NCI-H1105 treated with DMSO at 0.1 percent for 48 hours (cell line): ENCODE data around the gene COPS3.

Experiments used
- DNase-seq: peaks from one replicate; lab custom pipeline; 2025; lab: John Stamatoyannopoulos, UW

COPS3 gene

DNA sequence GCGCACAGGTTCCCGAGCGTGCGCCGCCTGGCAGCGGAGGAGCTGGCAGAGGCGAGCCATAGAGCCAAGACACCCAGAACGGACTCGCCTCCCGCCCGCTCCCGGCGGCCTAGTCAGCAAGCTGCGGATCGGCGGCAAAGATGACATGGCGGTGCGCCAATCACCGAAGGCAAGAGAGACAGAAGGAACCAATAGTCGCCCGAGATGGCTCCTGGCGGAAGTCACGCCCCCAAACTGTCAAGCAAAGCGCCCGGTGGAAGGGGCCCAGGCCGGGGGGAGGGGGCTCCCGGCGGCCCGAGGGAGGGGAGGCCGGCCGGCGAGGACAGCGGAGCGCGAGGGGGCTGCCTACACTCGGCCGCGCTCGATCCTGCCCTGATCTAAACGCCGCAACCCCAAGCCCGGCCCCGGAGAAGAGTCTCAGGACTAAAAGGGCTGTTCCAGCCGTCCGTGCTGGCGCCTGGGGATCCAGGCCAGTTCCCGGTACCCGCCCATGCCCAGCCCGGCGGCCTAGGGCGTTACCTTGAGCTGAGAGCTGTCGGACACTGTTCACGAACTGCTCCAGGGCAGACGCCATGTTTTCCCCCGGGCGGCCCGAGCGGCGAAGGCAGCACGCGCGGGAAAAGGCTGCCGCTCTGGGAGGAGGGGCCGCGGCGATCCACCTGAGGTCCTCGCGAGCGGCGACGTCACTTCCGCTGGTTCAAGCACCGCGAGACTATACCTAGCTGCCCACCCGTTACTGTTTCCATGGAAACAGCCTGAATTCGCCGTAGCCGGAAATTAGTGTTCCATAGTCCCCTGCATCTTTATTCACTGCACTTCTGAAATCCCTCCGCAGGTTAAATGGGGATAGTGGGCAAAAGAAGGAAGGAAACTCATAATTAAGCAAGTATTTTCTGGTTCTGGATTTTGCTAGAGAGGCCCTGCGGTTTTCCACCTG is at the start of gene COPS3:
Gene COPS3 (minus strand): TSS at position 634 of the 937 bp plus-strand sequence. CDS start 60 bp downstream, at position 574.
- DNase-seq: peak; percentile 99

DNA sequence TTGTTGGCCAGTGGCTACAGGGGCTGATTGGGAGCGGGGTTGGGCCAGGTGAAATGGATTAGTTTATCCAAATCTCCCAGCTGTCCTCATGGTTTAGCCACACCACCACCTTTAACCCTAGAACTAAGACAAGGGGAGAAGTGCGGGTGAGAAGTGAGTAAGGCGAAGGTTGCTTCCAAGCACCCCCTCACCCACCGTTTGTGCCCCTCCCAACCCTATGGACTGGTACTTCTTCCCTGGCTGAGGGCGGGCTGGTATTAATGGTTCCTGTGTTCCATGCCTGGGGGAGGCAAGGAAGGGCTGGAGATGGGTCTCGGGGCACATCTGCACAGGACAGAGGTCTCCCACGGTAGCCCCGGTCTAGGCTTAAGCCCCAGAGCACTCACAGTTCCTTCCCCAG is 47.2 kb upstream of the COPS3 start:
- no peak for DNase-seq

DNA sequence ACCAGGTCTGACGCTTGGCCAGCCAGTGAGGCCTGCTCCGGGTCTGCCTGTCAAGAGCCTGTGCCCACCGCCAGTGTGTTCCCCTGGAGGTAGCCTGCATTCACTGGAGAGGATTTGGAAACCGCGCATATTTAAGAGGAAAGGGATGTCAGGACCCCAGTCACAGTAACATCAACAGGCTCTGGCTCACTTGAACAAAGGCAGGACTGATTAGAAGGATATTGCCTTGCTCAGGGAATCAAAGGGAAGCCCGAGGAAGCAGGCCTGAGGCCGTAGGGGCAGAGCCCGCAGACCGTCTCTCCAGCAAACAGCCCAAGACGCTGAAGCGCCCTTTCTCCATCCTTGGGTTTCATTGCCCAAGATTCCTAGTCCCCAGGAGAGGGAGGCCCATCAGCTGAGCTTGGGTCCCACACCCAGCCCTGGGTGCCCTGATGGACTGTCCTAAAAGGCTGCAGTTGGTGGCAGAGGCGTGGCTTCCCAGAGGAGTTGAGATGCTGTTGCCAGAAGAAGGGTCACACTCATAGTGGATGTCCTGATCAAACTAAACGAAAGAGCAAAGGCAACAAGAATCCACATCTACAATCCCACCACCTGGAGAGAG is 45.3 kb upstream of the COPS3 start:
- no peak for DNase-seq

DNA sequence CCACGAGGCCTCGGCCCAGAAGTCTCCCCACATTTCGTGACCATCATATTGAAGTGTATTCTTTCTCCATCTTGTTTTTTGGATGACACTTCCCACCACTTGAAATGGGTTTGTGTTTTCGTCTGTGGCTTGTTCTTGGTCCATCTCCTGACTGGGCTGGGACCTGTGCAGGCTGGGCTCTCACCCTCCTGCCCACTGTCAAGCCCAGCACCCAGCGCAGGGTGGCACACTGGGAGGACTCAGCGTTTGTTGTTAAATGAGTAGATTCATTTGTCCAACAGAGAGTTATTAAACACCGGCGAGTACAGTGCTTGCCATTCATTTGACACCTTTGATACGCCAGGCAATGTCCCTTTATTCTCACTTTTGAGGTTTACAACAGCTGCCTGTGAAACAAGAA is 44.8 kb upstream of the COPS3 start:
- no peak for DNase-seq

DNA sequence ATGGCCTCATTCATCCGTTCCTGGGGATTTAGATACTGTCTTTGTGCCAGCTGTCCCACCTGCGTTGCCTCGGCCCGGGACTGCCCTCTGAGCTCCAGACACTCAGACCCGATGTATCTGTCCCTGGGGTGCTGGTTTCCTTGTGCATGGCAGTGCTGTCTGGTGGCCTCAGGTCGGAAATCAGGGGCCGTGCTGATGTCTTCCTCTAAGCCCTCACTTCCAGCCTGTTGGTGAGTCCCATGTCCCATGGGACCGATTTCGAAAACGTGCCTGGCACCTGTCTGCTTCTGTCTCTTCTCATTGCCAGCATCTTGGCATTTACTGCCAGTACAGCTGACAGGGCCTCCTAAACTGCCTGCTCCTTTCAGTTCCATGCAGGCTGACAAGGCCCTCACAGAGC is 44.2 kb upstream of the COPS3 start:
- no peak for DNase-seq

DNA sequence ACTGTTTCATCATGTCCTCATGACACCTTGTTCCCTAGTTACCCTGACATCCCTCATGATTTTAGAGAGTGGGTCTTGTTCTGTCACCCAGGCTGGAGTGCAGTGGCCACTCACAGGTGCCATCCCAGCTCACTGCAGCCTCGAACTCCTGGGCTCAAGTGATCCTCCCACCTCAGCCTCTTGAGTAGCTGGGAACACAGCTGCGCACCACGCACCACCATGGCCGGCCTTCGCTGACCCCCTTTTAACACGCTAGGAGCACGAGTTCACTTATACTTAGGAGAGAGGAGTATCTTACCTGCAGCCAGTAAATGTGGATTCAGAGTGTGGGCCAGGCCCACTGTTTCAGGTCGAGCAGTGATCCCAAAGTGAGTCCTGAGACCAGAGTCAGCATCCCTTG is 43.6 kb upstream of the COPS3 start:
- no peak for DNase-seq

DNA sequence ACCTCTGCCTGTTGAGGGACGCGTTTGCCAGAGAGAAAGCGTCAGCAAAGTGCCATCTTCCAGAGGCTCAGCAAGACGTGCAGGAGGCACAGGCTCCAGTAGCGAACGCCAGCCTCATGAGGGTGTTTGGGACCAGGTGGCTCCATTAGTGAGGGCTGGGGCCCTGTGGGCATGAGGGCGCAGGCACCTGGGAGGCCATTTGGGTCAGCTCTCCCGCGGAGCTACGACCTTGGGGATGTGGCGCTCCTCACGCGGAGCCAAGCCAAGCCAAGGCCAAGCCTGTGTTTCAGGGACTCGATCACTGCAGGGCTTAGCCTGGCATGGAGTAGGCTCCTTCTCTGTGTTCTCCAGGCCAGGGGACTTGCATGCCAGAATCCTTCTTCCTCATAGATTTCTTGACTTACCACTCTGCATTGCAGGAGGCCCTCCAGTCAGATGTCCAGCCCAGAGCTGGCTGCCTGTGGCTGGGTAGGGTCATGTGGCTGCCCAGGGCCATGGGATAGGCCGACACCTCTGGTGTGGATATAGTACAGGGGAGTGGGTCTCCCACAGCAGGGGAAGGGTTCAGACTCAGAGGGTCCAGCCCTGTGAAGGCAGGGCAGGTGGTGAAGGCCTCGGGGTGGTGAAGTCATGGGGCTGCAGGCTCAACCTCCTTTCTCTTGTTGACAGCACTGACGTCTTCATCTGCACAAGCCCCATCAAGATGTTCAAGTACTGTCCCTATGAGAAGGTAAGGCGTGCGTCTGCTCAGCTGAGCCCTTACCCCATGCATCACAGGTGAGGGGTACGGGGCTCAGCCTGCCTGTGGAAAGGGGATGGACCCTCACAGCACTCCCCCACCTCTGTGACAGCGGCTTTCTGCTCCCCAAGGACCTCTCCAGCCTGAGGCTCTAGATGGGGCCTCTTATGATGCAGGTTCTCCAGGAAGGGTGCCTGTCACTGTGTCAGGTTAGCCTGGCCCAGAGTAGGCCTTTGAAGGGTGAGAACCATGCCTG is 41.8 kb upstream of the COPS3 start:
- no peak for DNase-seq

DNA sequence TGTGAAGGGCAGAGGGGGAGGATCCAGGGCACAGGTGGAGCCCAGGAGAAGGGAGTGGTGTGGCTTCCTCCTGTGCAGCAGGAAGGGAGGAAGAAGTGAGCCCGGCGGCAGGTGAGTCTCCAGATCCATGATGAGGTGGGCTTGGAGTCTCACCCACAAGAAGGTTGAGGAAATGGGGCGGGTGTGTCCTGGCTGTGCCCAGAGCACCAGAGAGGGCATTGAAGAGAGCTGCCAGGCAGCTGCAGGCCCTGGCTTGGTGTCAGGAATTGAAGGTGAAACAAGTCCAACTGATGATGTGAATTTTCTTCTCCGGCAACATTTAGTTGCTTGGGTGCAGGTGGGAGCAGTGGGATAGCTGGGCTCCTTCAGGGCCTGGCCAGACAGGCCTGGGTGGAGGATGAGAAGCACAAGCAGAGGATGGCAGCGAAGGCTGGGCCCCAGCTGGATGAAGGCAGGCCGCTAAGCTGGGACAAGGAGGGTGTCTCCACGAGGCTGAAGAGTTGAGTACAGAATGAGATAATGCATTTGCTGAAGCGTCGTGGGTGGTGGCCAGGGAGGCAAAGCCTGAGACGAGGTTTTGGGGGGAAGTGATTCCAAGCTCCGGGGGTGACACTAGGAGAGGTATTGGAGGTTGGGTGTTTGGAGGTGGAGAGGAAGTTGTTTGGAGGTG is 40.4 kb upstream of the COPS3 start:
- no peak for DNase-seq

DNA sequence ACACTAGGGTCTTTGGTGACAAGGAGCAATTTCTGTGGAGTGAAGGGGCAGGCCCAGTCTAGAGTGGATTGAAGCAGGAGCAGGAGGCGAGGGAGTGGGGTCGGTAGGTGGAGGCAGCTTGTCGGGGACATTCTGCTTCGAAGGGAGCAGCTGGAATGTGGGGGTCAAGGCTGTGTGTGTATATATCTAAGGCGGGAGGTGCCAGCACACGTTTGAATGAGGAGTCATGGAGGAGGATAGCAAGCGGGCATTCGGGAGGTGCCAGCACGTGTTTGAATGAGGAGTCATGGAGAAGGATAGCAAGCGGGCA is 39.8 kb upstream of the COPS3 start:
- DNase-seq: no peak

DNA sequence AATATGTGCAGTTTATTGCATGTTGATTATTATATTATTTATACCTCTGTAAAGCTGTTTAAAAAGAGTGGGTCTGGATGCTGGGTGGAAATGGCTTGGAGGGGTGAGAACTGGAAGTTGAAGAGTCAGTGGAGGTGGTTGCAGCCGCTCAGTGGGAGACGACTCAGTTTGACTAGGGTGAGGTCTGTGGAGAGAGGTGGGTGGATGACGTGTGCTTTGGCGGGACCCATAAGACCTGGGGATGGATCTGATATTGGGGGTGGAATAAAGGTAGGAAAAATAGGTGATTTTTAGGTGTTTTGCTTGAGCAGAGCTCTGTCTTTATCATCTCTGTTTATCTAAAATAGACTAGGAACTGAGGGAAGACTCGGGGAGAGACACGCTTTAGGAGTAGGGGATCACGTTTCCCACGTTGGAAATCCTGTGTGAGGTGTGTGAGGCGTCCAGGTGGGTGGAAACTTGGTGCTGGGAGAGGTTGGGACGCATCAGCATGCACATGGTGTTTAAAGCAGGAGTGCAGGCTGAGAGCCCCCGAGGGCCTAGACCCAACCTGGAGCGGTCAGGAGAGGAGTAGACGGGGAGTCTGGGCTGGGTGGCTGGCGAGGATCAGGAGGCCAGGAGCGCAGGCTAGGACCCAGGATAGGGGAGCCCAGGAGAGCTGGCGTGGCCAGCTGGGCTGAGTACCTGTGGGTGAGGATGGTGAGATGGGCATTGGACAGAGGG is 39.3 kb upstream of the COPS3 start:
- DNase-seq: no peak

DNA sequence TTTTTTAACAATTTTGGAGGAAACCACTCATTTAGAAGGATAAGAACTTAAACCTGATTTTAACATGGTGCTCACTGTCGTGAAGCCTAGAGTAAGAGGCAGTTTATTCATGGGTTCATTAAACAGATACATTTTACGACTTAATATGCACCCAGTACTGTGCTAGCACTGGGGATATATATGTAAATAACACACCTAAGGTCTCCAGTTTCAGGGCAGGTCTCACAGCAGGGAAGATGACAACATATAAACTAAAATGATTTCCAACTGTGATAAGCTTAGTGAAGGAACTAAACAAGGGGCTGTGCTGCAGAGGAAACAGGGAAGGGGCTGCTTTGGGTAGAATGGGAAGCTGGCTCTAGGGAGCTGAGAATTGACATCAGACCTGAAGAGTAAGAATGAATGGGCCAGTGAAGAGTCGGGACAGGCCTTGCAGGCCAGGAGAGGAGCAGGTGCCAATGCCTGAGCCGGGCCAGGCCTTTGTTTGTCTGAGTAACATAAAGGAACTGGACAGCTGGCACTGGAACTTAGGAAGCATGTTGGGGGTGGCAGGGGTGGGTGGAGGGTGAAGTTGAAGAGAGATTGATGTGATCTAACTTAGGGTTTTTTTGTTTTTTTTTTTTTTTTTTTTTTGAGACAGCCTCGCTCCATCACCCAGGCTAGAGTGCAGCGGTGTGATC is 34.2 kb upstream of the COPS3 start:
- DNase-seq: no peak

DNA sequence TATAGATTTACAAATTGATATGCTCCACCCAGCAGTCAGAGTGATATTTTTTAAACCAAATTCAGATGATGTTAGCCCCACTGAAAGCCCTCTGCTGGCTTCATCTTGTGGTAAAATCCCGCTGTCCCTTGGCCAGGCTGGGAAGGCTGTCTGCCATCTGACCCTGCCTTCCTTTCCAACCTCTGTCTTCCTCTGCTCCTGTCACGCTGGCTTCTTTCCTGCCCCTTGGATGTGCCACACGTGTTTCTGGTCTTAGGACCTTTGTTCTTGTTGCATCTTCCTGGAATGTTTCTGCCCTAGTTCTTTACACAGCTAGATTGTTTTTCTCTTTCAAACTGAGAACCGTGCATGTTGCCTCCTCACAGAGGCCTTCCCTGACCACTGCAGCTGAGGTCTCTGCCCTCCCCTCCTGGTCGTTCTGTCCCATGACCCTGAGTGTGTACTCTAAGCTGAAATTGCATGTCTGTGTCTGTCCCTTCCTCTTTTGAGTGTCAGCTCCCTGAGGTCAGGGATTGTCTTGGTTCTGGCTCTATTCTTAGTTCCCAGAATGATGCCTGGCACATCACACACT is 33.5 kb upstream of the COPS3 start:
- DNase-seq: no peak

DNA sequence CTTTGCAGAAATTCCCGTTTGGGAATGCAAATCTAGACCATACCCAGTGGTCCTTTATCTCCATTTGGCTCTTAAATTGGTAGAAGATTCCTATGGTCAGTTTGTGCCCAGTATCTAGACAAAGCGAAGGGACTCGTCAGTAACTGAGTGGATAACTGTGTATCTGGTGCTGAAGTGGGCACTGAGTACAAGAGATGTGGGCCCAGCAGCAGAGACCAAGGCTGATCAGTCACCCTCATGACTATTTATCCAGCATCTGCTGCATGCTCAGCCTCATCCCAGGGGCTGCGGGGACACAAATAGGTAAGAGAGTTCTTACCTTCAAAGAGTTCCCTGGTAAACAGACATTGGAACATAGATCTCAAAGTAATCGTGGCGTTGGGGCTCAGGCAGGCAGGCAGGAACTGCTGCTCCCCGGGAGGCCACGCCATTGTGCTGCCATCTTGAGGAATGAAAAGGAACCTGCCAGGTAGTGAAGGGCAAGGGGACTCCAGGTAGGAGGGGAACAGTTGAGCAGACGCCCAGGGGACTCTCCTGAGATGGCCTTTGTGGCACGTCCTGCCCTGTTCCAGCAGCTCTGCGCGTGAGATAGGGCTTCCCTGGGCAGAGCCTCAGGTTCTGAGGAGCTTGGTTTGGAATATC is 32.4 kb upstream of the COPS3 start:
- DNase-seq: peak; percentile 46

DNA sequence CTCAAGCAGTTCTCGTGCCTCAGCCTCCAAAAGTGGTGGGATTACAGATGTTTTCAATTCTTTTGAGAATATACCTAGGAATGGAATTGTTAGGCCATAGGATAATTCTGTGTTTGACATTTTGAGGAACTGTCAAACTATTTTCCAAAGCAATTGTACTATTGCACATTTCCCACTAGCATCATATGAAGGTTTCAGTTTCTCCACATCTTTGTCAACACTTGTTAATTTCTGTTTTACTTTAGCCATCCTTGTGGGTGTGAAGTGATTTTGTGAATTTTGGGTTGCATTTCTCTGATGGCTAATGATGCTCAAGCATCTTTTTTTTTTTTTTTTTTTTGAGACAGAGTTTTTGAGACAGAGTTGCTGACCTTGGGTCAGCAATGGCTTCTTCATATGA is 28.3 kb upstream of the COPS3 start:
- no peak for DNase-seq

DNA sequence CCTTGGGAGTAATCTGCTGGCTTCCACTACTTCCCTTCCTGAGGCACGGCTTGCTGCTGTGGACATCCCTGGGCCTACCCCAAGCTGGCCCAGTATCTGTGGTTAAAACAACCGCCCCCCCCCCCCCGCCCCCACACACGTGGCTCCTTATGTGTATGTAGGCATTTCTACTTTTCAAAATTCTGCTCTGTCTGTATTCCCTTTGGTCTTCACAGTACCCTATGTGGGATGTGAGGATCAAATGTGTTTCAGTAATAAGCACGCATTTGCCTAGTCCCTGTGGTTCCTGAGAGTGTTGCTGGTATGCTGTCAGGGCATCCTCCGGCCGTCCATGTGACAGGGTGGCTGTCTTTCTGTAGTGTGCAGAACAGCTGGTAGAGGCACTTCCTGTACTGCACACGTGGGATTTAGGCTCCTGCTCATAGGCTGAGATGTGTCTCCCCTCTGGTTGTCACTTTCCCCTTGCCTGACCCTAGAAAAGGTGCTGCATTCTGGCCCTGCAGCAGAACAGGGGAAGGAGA is 24.3 kb upstream of the COPS3 start:
- no peak for DNase-seq

DNA sequence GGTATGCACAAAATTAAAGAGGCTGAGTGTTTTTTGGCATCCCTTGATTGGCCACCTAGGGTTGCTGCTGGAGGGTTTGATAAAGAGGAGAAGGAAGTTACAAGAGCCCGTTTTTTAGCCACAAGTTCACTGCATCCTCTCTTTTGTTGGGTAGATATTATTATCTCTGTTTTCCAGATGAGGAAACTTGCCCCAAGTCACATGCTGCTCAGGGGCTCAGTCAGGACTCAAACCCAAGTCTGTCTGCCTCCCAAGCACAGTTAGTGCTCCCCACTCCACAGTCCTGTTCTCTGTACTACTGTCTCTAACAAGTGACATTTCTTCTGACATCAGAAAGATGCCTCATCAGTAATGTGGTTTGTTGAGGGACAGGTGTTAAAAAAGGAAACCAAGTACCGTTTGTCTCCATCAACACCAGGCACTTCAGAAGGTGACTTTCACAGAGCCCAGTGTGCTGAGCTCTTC is 23.5 kb upstream of the COPS3 start:
- no peak for DNase-seq

DNA sequence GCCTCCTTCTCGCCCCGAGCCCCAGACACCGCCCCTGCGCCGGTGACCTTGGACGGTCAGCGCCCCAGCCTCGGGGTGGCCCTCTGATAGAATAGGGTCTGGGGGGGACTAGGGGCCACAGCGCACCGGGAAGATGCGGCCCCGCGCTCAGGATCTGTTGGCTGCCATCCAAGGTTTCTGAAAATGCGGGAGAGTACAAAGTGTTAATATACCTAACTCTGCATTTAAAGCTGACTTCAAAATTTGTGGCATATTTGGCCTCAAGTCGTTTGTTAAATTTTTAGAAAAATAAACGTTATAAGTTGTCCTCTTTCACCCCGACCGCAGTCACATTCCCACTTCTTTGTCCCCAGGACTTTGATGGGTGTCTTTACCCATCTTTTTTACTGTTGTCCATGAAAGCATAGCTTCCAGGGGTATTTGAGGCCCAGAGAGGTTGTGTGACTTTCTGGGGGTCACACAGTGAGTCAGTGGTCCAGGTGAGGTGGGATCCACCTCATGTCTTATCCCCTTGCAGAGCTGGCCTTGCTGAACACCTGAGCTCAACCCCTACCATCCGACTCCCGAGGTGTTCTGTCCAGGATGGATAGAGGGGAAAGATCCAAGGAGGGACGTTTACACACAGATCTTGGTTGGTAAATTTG is 22.9 kb upstream of the COPS3 start:
- DNase-seq: no peak

DNA sequence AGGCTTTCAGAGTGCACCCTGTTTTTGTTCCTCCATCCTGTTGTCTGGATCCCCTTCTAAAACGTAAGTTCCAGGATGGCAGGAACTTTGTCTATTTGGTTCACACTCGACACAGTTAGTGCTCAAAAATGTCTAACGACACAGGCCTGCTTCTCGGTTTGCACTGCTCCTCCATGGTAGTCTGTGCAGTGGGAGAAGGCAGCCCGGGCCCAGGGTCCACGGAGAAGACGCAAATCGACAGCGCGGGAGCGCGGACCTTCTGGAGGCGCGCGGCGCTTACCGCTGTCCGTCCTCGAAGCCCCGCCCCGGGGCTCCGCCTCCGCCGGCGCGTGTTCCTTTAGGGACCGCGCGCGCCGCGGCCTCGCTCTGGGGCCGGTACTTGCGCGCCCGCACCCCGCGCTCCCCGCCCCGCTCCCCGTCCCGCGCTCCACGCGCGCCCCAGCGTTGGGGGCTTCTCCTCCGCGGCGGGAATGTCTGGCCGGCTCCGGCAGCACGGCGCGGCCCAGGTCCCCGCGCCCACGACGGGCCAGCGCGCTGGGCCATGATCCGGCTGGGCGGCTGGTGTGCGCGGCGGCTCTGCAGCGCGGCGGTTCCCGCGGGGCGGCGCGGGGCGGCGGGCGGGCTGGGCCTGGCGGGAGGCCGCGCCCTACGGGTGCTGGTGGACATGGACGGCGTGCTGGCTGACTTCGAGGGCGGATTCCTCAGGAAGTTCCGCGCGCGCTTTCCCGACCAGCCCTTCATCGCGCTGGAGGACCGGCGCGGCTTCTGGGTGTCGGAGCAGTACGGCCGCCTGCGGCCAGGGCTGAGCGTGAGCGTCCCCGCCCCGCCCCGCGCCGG is 22.2 kb upstream of the COPS3 start, which contains the start of gene NT5M:
Gene NT5M (plus strand): TSS at position 364 of the 837 bp plus-strand sequence. CDS start 178 bp downstream, at position 542.
- peak; percentile 81 for DNase-seq
